ENCODE measurements around the gene RTN4RL1. TPM values are rescaled to one million over a fixed set of nuclear protein-coding genes. Genes with fewer than 3 reads are reported as not detected.
A peak's percentile ranks its signal among the peaks of the same experiment; 100 is the strongest.

RTN4RL1 gene
- total and polyA plus RNA-seq, 2 of the 4 experiments (the other 2 are of a cell fraction) = under 0.01 to 0.03 TPM

DNA sequence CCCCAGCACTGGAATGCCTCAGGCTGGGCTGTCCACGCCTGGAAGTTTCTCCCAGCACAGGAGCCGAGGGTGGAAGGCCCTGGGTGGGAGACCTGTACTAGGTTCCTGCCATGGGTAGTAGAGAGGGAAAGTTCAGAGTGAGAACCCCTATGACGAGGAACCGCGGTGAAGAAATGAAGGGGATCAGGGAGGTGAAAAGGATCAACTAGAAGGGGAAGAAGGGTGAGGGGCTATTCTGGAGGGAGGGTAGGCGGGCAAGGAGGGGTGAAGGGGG, 35.2 kb upstream of the RTN4RL1 start:
- ChIA-PET CTCF (interaction anchor here (6.3 kb wide), 1 partner anchor 185 kb away, joined by 57 read pairs; no protein-coding TSS in a partner anchor), POLR2A (ENCODE audit: unreplicated experiment) (no interaction called here)
- H3K27ac ChIP-seq (ENCODE audit: insufficient read depth, low read length) = peak overlapping the region; percentile 51; the same call in 1 of the 2 replicates
- no peak overlapping the region for H3K4me3 ChIP-seq (ENCODE audit: insufficient read depth, low read depth, low read length)
- peak overlapping the region; percentile 67 for H2BK5ac ChIP-seq (ENCODE audit: low read depth, low read length, poor library complexity, severe bottlenecking)
- peaks cover 13 to 65% of the 10 kb centered on the region in 2 experiments for H3K79me1 ChIP-seq (ENCODE audit: low read depth in 1 of 2, low read length in 2 of 2)
- intact Hi-C loops (cut with micrococcal nuclease) (no loop called here), dilution Hi-C loops (cut with HindIII; ENCODE audit: low sequenced_read_pairs, unreplicated experiment) (no loop called here), in situ Hi-C loops (cut with MboI; ENCODE audit: low sequenced_read_pairs) (loop anchor here (10.0 kb wide), 1 partner anchor 114 kb away; no protein-coding TSS in a partner anchor)
- no peaks in the 10 kb centered on the region for H3K27me3 ChIP-seq (ENCODE audit: control insufficient read depth, insufficient read depth, low read length)
- peak overlapping the region; percentile 43 to 60; a peak in 3 of 4 replicates for H4K8ac ChIP-seq (ENCODE audit: low read depth in 2 of 2, low read length in 2 of 2)
- peak overlapping the region; percentile 25 for H2AK9ac ChIP-seq (replicated peaks; ENCODE audit: low read depth, low read length, poor library complexity)
- ATAC-seq (ENCODE audit: low read depth) (no peak), DNase-seq (no peak)
- peaks cover 62% of the 10 kb centered on the region for H3K36me3 ChIP-seq (ENCODE audit: control insufficient read depth, insufficient read depth, low read length)
- 88% methylated on average over 3 of the region's 6 CpGs; no CpG with 5 or more reads in 1 of the 2 experiments for WGBS, 2 experiments (ENCODE audit: extremely low coverage in 2 of 2, insufficient read length in 1 of 2)
- peak overlapping the region; percentile 67 for H4K5ac ChIP-seq (ENCODE audit: low read depth, low read length)
- peak overlapping the region; percentile 67 for H3K4ac ChIP-seq (ENCODE audit: low read depth, low read length)
- no peak overlapping the region for H3K4me2 ChIP-seq (ENCODE audit: low read depth, low read length)
- peak overlapping the region; percentile 88 for H3K23ac ChIP-seq (ENCODE audit: low read depth, low read length)
- H3K9ac ChIP-seq (ENCODE audit: low read depth, low read length) = 0 out of 2 replicates have a peak overlapping the region, but pooled peaks have one; percentile 18
- BruUV-seq (replicated peaks) = no TSS peak
- H2BK20ac ChIP-seq (ENCODE audit: low read depth, low read length) = peak overlapping the region; percentile 61
- peaks cover 16% of the 10 kb centered on the region for H3K9me1 ChIP-seq (ENCODE audit: insufficient read depth, low read length)
- H4K20me1 ChIP-seq (ENCODE audit: insufficient read depth, low read length) = peaks cover 20% of the 10 kb centered on the region
- H2AFZ ChIP-seq (replicated peaks; ENCODE audit: low read length, poor library complexity) = no peak overlapping the region
- H3K14ac ChIP-seq (replicated peaks; ENCODE audit: low read depth, low read length) = peak overlapping the region; percentile 6
- H4K91ac ChIP-seq (ENCODE audit: insufficient read depth, low read depth, low read length) = peak overlapping the region; percentile 7
- H2BK120ac ChIP-seq (ENCODE audit: low read depth, low read length) = 0 out of 2 replicates have a peak overlapping the region, but pooled peaks have one; percentile 42
- peak overlapping the region; percentile 91 for H2AK5ac ChIP-seq (ENCODE audit: low read depth, low read length)
- TF ChIP-seq MAFK (IDR thresholded peaks at IDR 0.05; ENCODE audit: low read depth, low read length) = no peak
- no peak for TF ChIP-seq CHD1 (IDR thresholded peaks at IDR 0.05; ENCODE audit: low read depth, low read length)
- no peak for TF ChIP-seq CTCF (conservative IDR thresholded peaks at IDR 0.05; ENCODE audit: low read depth, low read length)
- no peak for TF ChIP-seq MXI1 (IDR thresholded peaks at IDR 0.05; ENCODE audit: borderline replicate concordance, low read depth, low read length)
- no peak for TF ChIP-seq RAD21 (IDR thresholded peaks at IDR 0.05; ENCODE audit: low read length)
- TF ChIP-seq ELK1 (IDR thresholded peaks at IDR 0.05; ENCODE audit: borderline replicate concordance, low read depth, low read length) = no peak
- no peak for TF ChIP-seq BHLHE40 (IDR thresholded peaks at IDR 0.05; ENCODE audit: low read depth, low read length)
- TF ChIP-seq, protein P1, sequence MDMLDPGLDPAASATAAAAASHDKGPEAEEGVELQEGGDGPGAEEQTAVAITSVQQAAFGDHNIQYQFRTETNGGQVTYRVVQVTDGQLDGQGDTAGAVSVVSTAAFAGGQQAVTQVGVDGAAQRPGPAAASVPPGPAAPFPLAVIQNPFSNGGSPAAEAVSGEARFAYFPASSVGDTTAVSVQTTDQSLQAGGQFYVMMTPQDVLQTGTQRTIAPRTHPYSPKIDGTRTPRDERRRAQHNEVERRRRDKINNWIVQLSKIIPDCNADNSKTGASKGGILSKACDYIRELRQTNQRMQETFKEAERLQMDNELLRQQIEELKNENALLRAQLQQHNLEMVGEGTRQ (IDR thresholded peaks at IDR 0.05; ENCODE audit: low read depth, low read length) = no peak
- no peak overlapping the region for H3K56ac ChIP-seq (ENCODE audit: extremely low read depth, insufficient read depth, low read length)
- H3K18ac ChIP-seq (ENCODE audit: low read depth, low read length) = no peak overlapping the region
- no peaks in the 10 kb centered on the region for H3K9me3 ChIP-seq (ENCODE audit: control insufficient read depth, insufficient read depth, low read length)
- peak overlapping the region; percentile 44; the same call in 1 of the 3 replicates for H2BK15ac ChIP-seq (ENCODE audit: low read depth, low read length)
- H3K4me1 ChIP-seq (ENCODE audit: control insufficient read depth, insufficient read depth, low read length) = peaks cover 55% of the 10 kb centered on the region
